Karpas-422 (cell line): ENCODE data around the gene ZNF491. TPM values are rescaled to one million over a fixed set of nuclear protein-coding genes. Genes with fewer than 3 reads are reported as not detected.
A peak's percentile ranks its signal among the peaks of the same experiment; 100 is the strongest.
"Not testable (repeated sequence)": the region's sequence is repeated elsewhere in the genome, so short reads cannot be mapped to it uniquely, and the experiment has no call there.

Experiments used
- DNase-seq: peaks from one replicate; pipeline ENCODE4 v3.0.0-alpha.2; 2015
- H2AFZ ChIP-seq: fragments of 200-600 bp; sonication (generic); 2 replicates; pipeline ENCODE4 v1.6.1; 2014; ENCODE audit warnings: antibody characterized with exemption, low read length, mixed read lengths
- H3K27ac ChIP-seq: fragments of 200-600 bp; sonication (generic); 2 replicates; pipeline ENCODE4 v1.5.1; 2014; ENCODE audit warnings: mild to moderate bottlenecking, low read length, moderate library complexity
- H3K27me3 ChIP-seq: fragments of 200-600 bp; sonication (generic); 2 replicates; pipeline ENCODE4 v1.6.1; 2014; ENCODE audit warnings: low read length, mixed read lengths
- H3K36me3 ChIP-seq: fragments of 200-600 bp; sonication (generic); 2 replicates; pipeline ENCODE4 v1.6.1; 2014; ENCODE audit warnings: low read length, mixed read lengths; ENCODE audit not compliant: insufficient read depth
- H3K4me1 ChIP-seq: fragments of 200-600 bp; sonication (generic); 2 replicates; pipeline ENCODE4 v1.6.1; 2014; ENCODE audit warnings: mild to moderate bottlenecking, low read length, mixed read lengths
- H3K4me2 ChIP-seq: fragments of 200-600 bp; sonication (generic); 2 replicates; pipeline ENCODE4 v1.6.1; 2014; ENCODE audit warnings: low read length, low read depth, mild to moderate bottlenecking; ENCODE audit not compliant: poor library complexity, severe bottlenecking
- H3K4me3 ChIP-seq: fragments of 200-600 bp; sonication (generic); 2 replicates; pipeline ENCODE4 v1.5.1; 2014; ENCODE audit warnings: mild to moderate bottlenecking, antibody characterized with exemption, low read length, mixed read lengths
- H3K79me2 ChIP-seq: fragments of 200-600 bp; sonication (generic); 2 replicates; pipeline ENCODE4 v1.6.1; 2014; ENCODE audit warnings: mild to moderate bottlenecking, low read length, mixed read lengths
- H3K9ac ChIP-seq: fragments of 200-600 bp; sonication (generic); 2 replicates; pipeline ENCODE4 v1.6.0; 2014; ENCODE audit warnings: low read length
- H3K9me2 ChIP-seq: fragments of 200-600 bp; sonication (generic), shearing (Covaris generic); replicated peaks from 2 replicates; pipeline ENCODE4 v1.6.0; 2014; ENCODE audit warnings: mild to moderate bottlenecking, low read length, moderate library complexity; ENCODE audit not compliant: insufficient read depth
- H3K9me3 ChIP-seq: fragments of 300-700, 200-600 bp; sonication (generic); 2 replicates; pipeline ENCODE4 v1.6.1; 2014; ENCODE audit warnings: low read length, mixed read lengths
- H4K20me1 ChIP-seq: fragments of 200-600 bp; sonication (generic); 2 replicates; pipeline ENCODE4 v1.6.1; 2014; ENCODE audit warnings: mild to moderate bottlenecking, antibody characterized with exemption, low read length, low read depth; ENCODE audit not compliant: insufficient read depth
- total RNA-seq: library from RNA; depleted of rRNA; stranded (reverse); fragments of >200 nt; shearing (Covaris generic); gene quantifications from 2 replicates; pipeline ENCODE4 v1.2.3, GENCODE V29; 2014; ENCODE audit warnings: low replicate concordance

ZNF491 gene
- total RNA-seq, 1 experiment from 2014 or later, result 3.1 TPM

GRCh38 chr19:11814029-11814699 is 15.8 kb downstream of the ZNF491 start, which contains the start of gene ZNF440:
Gene ZNF440, plus strand, starts transcription at chr19:11814273. Its CDS starts 175 bp downstream, at chr19:11814448.
- Histone ChIP-seq H3K4me2 (peak within 1 kb of the TSS; percentile 81), H3K27ac (no peak within 1 kb of the TSS), H2AFZ (peak within 1 kb of the TSS; percentile 86), H3K9me3 (no peaks in the 10 kb centered on the region), H3K4me3 (peak within 1 kb of the TSS; percentile 83), H3K36me3 (no peaks in the 10 kb centered on the region), H3K9ac (peak within 1 kb of the TSS; percentile 84), H3K9me2 (no peaks in the 10 kb centered on the region), H3K27me3 (no peaks in the 10 kb centered on the region), H4K20me1 (no peaks in the 10 kb centered on the region), H3K79me2 (peaks cover 25% of the 10 kb centered on the region), H3K4me1 (peaks cover 13% of the 10 kb centered on the region)
- DNase-seq, result peak; percentile 96

DNA sequence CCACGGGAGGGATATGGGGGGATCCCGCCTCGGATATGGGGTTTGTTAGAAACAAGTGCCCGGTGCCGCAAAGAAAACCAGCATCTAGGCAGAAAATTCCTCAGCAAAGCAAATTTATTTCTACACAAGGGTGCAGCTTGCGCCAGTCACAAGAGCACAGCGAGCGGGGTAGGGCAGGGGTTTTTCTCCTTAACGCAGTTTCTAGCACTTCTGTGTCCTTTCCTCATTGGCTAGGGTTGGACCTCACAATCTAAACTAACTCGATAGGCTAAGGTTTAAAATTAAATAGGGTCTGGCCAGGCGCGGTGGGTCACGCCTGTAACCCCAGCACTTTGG is 16.3 kb downstream of the ZNF491 start:
- peaks cover 13% of the 10 kb centered on the region for H3K4me1 ChIP-seq
- H3K27ac ChIP-seq, result no peak overlapping the region
- peak; percentile 54 for DNase-seq
- H3K79me2 ChIP-seq, result peaks cover 29% of the 10 kb centered on the region
- no peaks in the 10 kb centered on the region for H4K20me1 ChIP-seq
- peak overlapping the region; percentile 84 for H3K9ac ChIP-seq
- no peaks in the 10 kb centered on the region for H3K9me3 ChIP-seq
- H3K9me2 ChIP-seq, result no peaks in the 10 kb centered on the region
- no peaks in the 10 kb centered on the region for H3K27me3 ChIP-seq
- H3K4me3 ChIP-seq, result peak overlapping the region; percentile 83
- H3K4me2 ChIP-seq, result peak overlapping the region; percentile 81
- H3K36me3 ChIP-seq, result no peaks in the 10 kb centered on the region; the same call in 1 of the 2 replicates
- 0 out of 2 replicates have a peak overlapping the region, but pooled peaks have one; percentile 86 for H2AFZ ChIP-seq

DNA sequence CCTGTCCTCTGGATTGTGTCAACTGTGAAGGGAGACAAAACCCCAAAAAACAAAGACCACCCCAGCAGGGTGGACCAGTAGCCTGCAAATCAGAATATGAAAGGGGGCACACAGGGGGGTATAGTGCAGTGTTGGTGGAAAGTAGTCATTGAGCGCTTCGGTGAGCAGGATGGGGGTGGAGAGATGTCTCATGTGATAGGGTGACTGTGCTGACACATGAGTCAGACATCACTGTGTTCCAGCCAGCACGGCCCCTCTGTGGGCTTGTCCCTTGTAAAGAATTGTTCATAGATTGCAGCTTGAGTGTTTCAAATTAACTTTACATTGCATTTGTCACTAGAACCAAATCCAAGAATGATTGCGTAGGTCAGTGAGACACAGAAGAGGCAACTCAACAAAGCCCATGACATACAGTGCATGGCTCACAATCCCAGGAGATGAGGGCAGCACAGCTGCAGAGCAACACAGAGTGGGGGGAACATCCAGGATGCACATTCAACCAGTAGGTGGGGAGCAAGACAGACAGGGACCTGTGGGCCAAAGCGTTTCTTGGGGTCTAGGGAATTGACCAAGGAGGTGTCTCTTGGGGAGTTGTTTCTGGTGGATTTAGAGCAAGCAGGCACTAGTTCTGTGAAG is 23.3 kb downstream of the ZNF491 start:
- H2AFZ ChIP-seq, result no peak overlapping the region
- no peak overlapping the region for H3K4me3 ChIP-seq
- H3K9me3 ChIP-seq, result peaks cover 3% of the 10 kb centered on the region; the same call in 1 of the 2 replicates
- H3K9ac ChIP-seq, result no peak overlapping the region
- H3K79me2 ChIP-seq, result peaks cover 45% of the 10 kb centered on the region
- H3K27ac ChIP-seq, result no peak overlapping the region
- H3K27me3 ChIP-seq, result no peaks in the 10 kb centered on the region
- H3K9me2 ChIP-seq, result no peaks in the 10 kb centered on the region
- no peak for DNase-seq
- no peak overlapping the region for H3K4me2 ChIP-seq
- peaks cover 5% of the 10 kb centered on the region; the same call in 1 of the 2 replicates for H3K36me3 ChIP-seq
- H4K20me1 ChIP-seq, result no peaks in the 10 kb centered on the region
- peaks cover 11% of the 10 kb centered on the region for H3K4me1 ChIP-seq

GRCh38 chr19:11828957-11829876 is 30.9 kb downstream of the ZNF491 start:
- H3K9me3 ChIP-seq, result peaks cover 26% of the 10 kb centered on the region
- H4K20me1 ChIP-seq, H3K9me2 ChIP-seq, H3K4me3 ChIP-seq, DNase-seq, H3K9ac ChIP-seq, H3K4me1 ChIP-seq, H3K27me3 ChIP-seq, H3K27ac ChIP-seq, H2AFZ ChIP-seq, H3K4me2 ChIP-seq: not testable (repeated sequence)
- peaks cover 41% of the 10 kb centered on the region for H3K36me3 ChIP-seq
- peaks cover 18% of the 10 kb centered on the region; the same call in 1 of the 2 replicates for H3K79me2 ChIP-seq

DNA sequence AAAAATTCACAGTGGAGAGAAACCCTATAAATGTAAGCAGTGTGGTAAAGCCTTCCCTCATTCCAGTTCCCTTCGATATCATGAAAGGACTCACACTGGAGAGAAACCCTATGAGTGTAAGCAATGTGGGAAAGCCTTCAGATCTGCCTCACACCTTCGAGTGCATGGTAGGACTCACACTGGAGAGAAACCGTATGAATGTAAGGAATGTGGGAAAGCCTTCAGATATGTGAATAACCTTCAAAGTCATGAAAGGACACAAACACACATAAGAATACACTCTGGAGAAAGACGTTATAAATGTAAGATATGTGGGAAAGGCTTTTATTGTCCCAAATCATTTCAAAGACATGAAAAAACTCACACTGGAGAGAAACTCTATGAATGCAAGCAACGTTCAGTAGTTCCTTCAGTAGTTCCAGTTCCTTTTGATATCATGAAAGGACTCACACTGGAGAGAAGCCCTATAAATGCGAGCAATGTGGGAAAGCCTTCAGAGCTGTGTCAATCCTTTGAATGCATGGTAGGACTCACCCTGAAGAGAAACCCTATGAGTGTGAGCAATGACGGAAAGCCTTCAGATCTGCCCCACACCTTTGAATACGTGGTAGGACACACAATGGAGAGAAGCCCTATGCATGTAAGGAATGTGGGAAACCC is 34.1 kb downstream of the ZNF491 start:
- H2AFZ ChIP-seq, result no peak overlapping the region
- H4K20me1 ChIP-seq, result no peaks in the 10 kb centered on the region
- no peak overlapping the region for H3K4me3 ChIP-seq
- no peaks in the 10 kb centered on the region for H3K27me3 ChIP-seq
- peaks cover 43% of the 10 kb centered on the region for H3K36me3 ChIP-seq
- no peaks in the 10 kb centered on the region for H3K9me2 ChIP-seq
- no peak overlapping the region for H3K9ac ChIP-seq
- peaks cover 21% of the 10 kb centered on the region for H3K9me3 ChIP-seq
- DNase-seq, result no peak
- peaks cover 6% of the 10 kb centered on the region; the same call in 1 of the 2 replicates for H3K79me2 ChIP-seq
- H3K4me1 ChIP-seq, result no peaks in the 10 kb centered on the region
- H3K4me2 ChIP-seq, result no peak overlapping the region
- H3K27ac ChIP-seq, result no peak overlapping the region

- Histone ChIP-seq H3K79me2 (no peaks in the 10 kb centered on the region), H4K20me1 (no peaks in the 10 kb centered on the region), H3K4me2 (no peak overlapping the region), H3K4me3 (no peak overlapping the region), H3K27ac (no peak overlapping the region), H3K9me3 (peaks cover 19% of the 10 kb centered on the region), H3K27me3 (no peaks in the 10 kb centered on the region), H3K9me2 (no peaks in the 10 kb centered on the region), H3K9ac (no peak overlapping the region), H3K36me3 (peaks cover 43% of the 10 kb centered on the region), H3K4me1 (no peaks in the 10 kb centered on the region), H2AFZ (no peak overlapping the region)
- no peak for DNase-seq
These were observed 35.2 kb downstream of the ZNF491 start for GRCh38 chr19:11833541-11833940.

- H3K79me2 ChIP-seq, H3K9me2 ChIP-seq, H3K4me1 ChIP-seq, H3K4me3 ChIP-seq, H3K9ac ChIP-seq, H4K20me1 ChIP-seq, DNase-seq, H3K4me2 ChIP-seq, H3K27ac ChIP-seq, H3K27me3 ChIP-seq, H2AFZ ChIP-seq: not testable (repeated sequence)
- Histone ChIP-seq H3K9me3 (peaks cover 19% of the 10 kb centered on the region), H3K36me3 (peaks cover 34% of the 10 kb centered on the region)
These were observed 37.3 kb downstream of the ZNF491 start for GRCh38 chr19:11835626-11836066.
